ENCODE measurements around the gene PTH2. TPM values are rescaled to one million over a fixed set of nuclear protein-coding genes. Genes with fewer than 3 reads are reported as not detected.

The PTH2 gene
- total and polyA plus RNA-seq, 2 donors from 2014 or later: not detected

GRCh38 chr19:49443366-49444099 lies 20.3 kb upstream of the PTH2 start:
- Histone ChIP-seq H3K27ac (ENCODE audit: low read depth in 2 of 2, low read length in 2 of 2) (peak overlapping the region; percentile 74 to 78), H3K4me3 (ENCODE audit: low read length in 3 of 3) (peak overlapping the region; percentile 51 to 63 (median 58)), H3K9me3 (ENCODE audit: control insufficient read depth in 2 of 3, insufficient read depth in 1 of 3, low read length in 3 of 3) (no peaks in the 10 kb centered on the region), H3K4me1 (ENCODE audit: control insufficient read depth in 2 of 3, insufficient read depth in 2 of 3, low read depth in 1 of 3, low read length in 3 of 3) (peaks cover 0 to 2% (median 0%) of the 10 kb centered on the region in 3 donors), H3K27me3 (ENCODE audit: control insufficient read depth, insufficient read depth, low read length) (peaks cover 27% of the 10 kb centered on the region), H3K9ac (ENCODE audit: low read length in 3 of 3) (peak overlapping the region in 2 of 3 donors; percentile 27 to 37), H3K36me3 (ENCODE audit: control insufficient read depth in 2 of 3, insufficient read depth in 3 of 3, low read length in 3 of 3) (peaks cover 0 to 4% (median 0%) of the 10 kb centered on the region in 3 donors)
- TF ChIP-seq CTCF (IDR thresholded peaks at IDR 0.05; ENCODE audit: borderline replicate concordance, extremely low read depth, insufficient read depth): peak; percentile 91
- intact Hi-C loops (cut with DNase I): loop anchor here (10.0 kb wide), 1 partner anchor 49 kb away; no protein-coding TSS in a partner anchor
- DNase-seq (peak; percentile 95 to 98 (median 97)), FAIRE-seq (peak; percentile 29)

- H3K4me3 ChIP-seq (ENCODE audit: low read length in 3 of 3): peak overlapping the region; percentile 51 to 63 (median 58)
- intact Hi-C loops (cut with DNase I): loop anchor here (10.0 kb wide), 1 partner anchor 48 kb away; no protein-coding TSS in a partner anchor
- H3K4me1 ChIP-seq (ENCODE audit: control insufficient read depth in 2 of 3, insufficient read depth in 2 of 3, low read depth in 1 of 3, low read length in 3 of 3): peaks cover 0 to 2% (median 0%) of the 10 kb centered on the region in 3 donors
- H3K36me3 ChIP-seq (ENCODE audit: control insufficient read depth in 2 of 3, insufficient read depth in 3 of 3, low read length in 3 of 3): peaks cover 0 to 4% (median 0%) of the 10 kb centered on the region in 3 donors
- peaks cover 33% of the 10 kb centered on the region for H3K27me3 ChIP-seq (ENCODE audit: control insufficient read depth, insufficient read depth, low read length)
- no peak for TF ChIP-seq CTCF (IDR thresholded peaks at IDR 0.05; ENCODE audit: borderline replicate concordance, extremely low read depth, insufficient read depth)
- no peak for FAIRE-seq
- peak; percentile 90 to 98 (median 95) for DNase-seq
- peak overlapping the region; percentile 74 to 78 for H3K27ac ChIP-seq (ENCODE audit: low read depth in 2 of 2, low read length in 2 of 2)
- H3K9me3 ChIP-seq (ENCODE audit: control insufficient read depth in 2 of 3, insufficient read depth in 1 of 3, low read length in 3 of 3): no peaks in the 10 kb centered on the region
- H3K9ac ChIP-seq (ENCODE audit: low read length in 3 of 3): peak overlapping the region in 2 of 3 donors; percentile 27 to 37
Measured at GRCh38 chr19:49442771-49443365, 19.6 kb upstream of the PTH2 start.

- no peak overlapping the region for H3K27ac ChIP-seq (ENCODE audit: low read depth in 2 of 2, low read length in 2 of 2)
- H3K27me3 ChIP-seq (ENCODE audit: control insufficient read depth, insufficient read depth, low read length): peaks cover 38% of the 10 kb centered on the region
- intact Hi-C loops (cut with DNase I): loop anchor here (10.0 kb wide), 1 partner anchor 48 kb away; no protein-coding TSS in a partner anchor
Measured at GRCh38 chr19:49442354-49442753, 19.1 kb upstream of the PTH2 start.

More at GRCh38 chr19:49442354-49442753, 19.1 kb upstream of the PTH2 start:
- Histone ChIP-seq H3K9me3 (ENCODE audit: control insufficient read depth in 2 of 3, insufficient read depth in 1 of 3, low read length in 3 of 3) (no peaks in the 10 kb centered on the region), H3K4me3 (ENCODE audit: low read length in 3 of 3) (no peak overlapping the region), H3K4me1 (ENCODE audit: control insufficient read depth in 2 of 3, insufficient read depth in 2 of 3, low read depth in 1 of 3, low read length in 3 of 3) (peaks cover 0 to 2% (median 0%) of the 10 kb centered on the region in 3 donors), H3K36me3 (ENCODE audit: control insufficient read depth in 2 of 3, insufficient read depth in 3 of 3, low read length in 3 of 3) (peaks cover 0 to 4% (median 0%) of the 10 kb centered on the region in 3 donors), H3K9ac (ENCODE audit: low read length in 3 of 3) (no peak overlapping the region)
- no peak for DNase-seq
- FAIRE-seq: no peak
- no peak for TF ChIP-seq CTCF (IDR thresholded peaks at IDR 0.05; ENCODE audit: borderline replicate concordance, extremely low read depth, insufficient read depth)
